ENCODE measurements around the gene TMEM247. TPM values are rescaled to one million over a fixed set of nuclear protein-coding genes. Genes with fewer than 3 reads are reported as not detected.
A peak's percentile ranks its signal among the peaks of the same experiment; 100 is the strongest.

TMEM247 gene
- total RNA-seq, 3 donors from 2014 or later (not counting 1 experiment from before 2014, with no cell fraction given): not detected

GRCh38 chr2:46461011-46461674 lies 18.2 kb upstream of the TMEM247 start:
- peaks cover 16% of the 10 kb centered on the region in 2 donors for H3K4me1 Mint-ChIP-seq
- H3K36me3 Mint-ChIP-seq: no peaks in the 10 kb centered on the region
- TF ChIP-seq CTCF (IDR thresholded peaks at IDR 0.05): peak; percentile 99
- intact Hi-C loops (cut with micrococcal nuclease): loop anchor here (1.0 kb wide), 3 partner anchors 398 to 468 kb away; no protein-coding TSS in a partner anchor
- ATAC-seq: peak; percentile 77 to 82 (median 81)
- no peaks in the 10 kb centered on the region for H3K36me3 ChIP-seq (ENCODE audit: control insufficient read depth, insufficient read depth, low read length)
- H3K4me1 ChIP-seq (ENCODE audit: control insufficient read depth, insufficient read depth, low read length): peaks cover 10% of the 10 kb centered on the region
- peaks cover 5 to 7% of the 10 kb centered on the region in 2 donors for H3K27me3 Mint-ChIP-seq (ENCODE audit: low read depth in 2 of 2)
- WGBS (ENCODE audit: insufficient coverage): 29% methylated on average over 8 of the region's 8 CpGs
- DNase-seq: peak; percentile 80 to 83
- H3K27me3 ChIP-seq (ENCODE audit: control insufficient read depth, insufficient read depth, low read length): no peaks in the 10 kb centered on the region
- H3K9me3 Mint-ChIP-seq: no peaks in the 10 kb centered on the region
- H3K9me3 ChIP-seq (ENCODE audit: control insufficient read depth, insufficient read depth, low read length): no peaks in the 10 kb centered on the region
- peak overlapping the region in 1 of 2 donors; percentile 0 for H3K27ac Mint-ChIP-seq
- no peak overlapping the region for H3K4me3 Mint-ChIP-seq
- no peak overlapping the region for H3K4me3 ChIP-seq (ENCODE audit: low read length)
- no peak overlapping the region for H3K27ac ChIP-seq (ENCODE audit: low read length)

- peak in 1 of 2 donors; percentile 16 for DNase-seq
Observed at GRCh38 chr2:46461709-46462171, 17.6 kb upstream of the TMEM247 start.

GRCh38 chr2:46462936-46463335 lies 16.4 kb upstream of the TMEM247 start:
- Mint-ChIP-seq H3K9me3 (no peaks in the 10 kb centered on the region), H3K27me3 (ENCODE audit: low read depth in 2 of 2) (peaks cover 5 to 7% of the 10 kb centered on the region in 2 donors), H3K4me3 (no peak overlapping the region), H3K27ac (no peak overlapping the region), H3K36me3 (no peaks in the 10 kb centered on the region), H3K4me1 (peaks cover 16% of the 10 kb centered on the region in 2 donors)
- H3K4me3 ChIP-seq (ENCODE audit: low read length): no peak overlapping the region
- 96% methylated on average over 3 of the region's 3 CpGs for WGBS (ENCODE audit: insufficient coverage)
- intact Hi-C loops (cut with micrococcal nuclease): no loop called here
- no peak overlapping the region for H3K27ac ChIP-seq (ENCODE audit: low read length)
- ATAC-seq (no peak), DNase-seq (no peak)
- TF ChIP-seq CTCF (IDR thresholded peaks at IDR 0.05): no peak
- no peaks in the 10 kb centered on the region for H3K9me3 ChIP-seq (ENCODE audit: control insufficient read depth, insufficient read depth, low read length)
- no peaks in the 10 kb centered on the region for H3K27me3 ChIP-seq (ENCODE audit: control insufficient read depth, insufficient read depth, low read length)
- H3K4me1 ChIP-seq (ENCODE audit: control insufficient read depth, insufficient read depth, low read length): peaks cover 10% of the 10 kb centered on the region
- no peaks in the 10 kb centered on the region for H3K36me3 ChIP-seq (ENCODE audit: control insufficient read depth, insufficient read depth, low read length)

More at GRCh38 chr2:46461709-46462171, 17.6 kb upstream of the TMEM247 start:
- intact Hi-C loops (cut with micrococcal nuclease): loop anchor here (1.0 kb wide), 3 partner anchors 398 to 468 kb away; no protein-coding TSS in a partner anchor
- Mint-ChIP-seq H3K27ac (peak overlapping the region in 1 of 2 donors; percentile 0), H3K4me3 (no peak overlapping the region), H3K27me3 (ENCODE audit: low read depth in 2 of 2) (peaks cover 5 to 7% of the 10 kb centered on the region in 2 donors), H3K4me1 (peaks cover 16% of the 10 kb centered on the region in 2 donors), H3K36me3 (no peaks in the 10 kb centered on the region), H3K9me3 (no peaks in the 10 kb centered on the region)
- H3K36me3 ChIP-seq (ENCODE audit: control insufficient read depth, insufficient read depth, low read length): no peaks in the 10 kb centered on the region
- H3K27ac ChIP-seq (ENCODE audit: low read length): no peak overlapping the region
- ATAC-seq: peak; percentile 7 to 51 (median 12)
- TF ChIP-seq CTCF (IDR thresholded peaks at IDR 0.05): peak; percentile 9
- peaks cover 10% of the 10 kb centered on the region for H3K4me1 ChIP-seq (ENCODE audit: control insufficient read depth, insufficient read depth, low read length)
- no peak overlapping the region for H3K4me3 ChIP-seq (ENCODE audit: low read length)
- WGBS (ENCODE audit: insufficient coverage): 20% methylated on average over 5 of the region's 7 CpGs
- no peaks in the 10 kb centered on the region for H3K9me3 ChIP-seq (ENCODE audit: control insufficient read depth, insufficient read depth, low read length)
- no peaks in the 10 kb centered on the region for H3K27me3 ChIP-seq (ENCODE audit: control insufficient read depth, insufficient read depth, low read length)
